GM21447 (cell line): ENCODE results near the gene NEDD4L.

Experiments
- ATAC-seq: cut with Tn5 transposase; IDR thresholded peaks from one replicate; pipeline ENCODE4 v1.9.1; 2021; ENCODE audit not compliant: unreplicated experiment

NEDD4L gene

GRCh38 chr18:58438161-58438957 is 394.3 kb downstream of the NEDD4L start:
- no peak for ATAC-seq

GRCh38 chr18:58438958-58439300 is 394.9 kb downstream of the NEDD4L start:
- ATAC-seq = no peak

- no peak for ATAC-seq
Observed at GRCh38 chr18:58443671-58444070, 399.6 kb downstream of the NEDD4L start.

- ATAC-seq = no peak
Observed at GRCh38 chr18:58446391-58447060, 402.5 kb downstream of the NEDD4L start.

GRCh38 chr18:58447402-58448095 is 403.5 kb downstream of the NEDD4L start:
- ATAC-seq = no peak

- ATAC-seq = no peak
Observed at GRCh38 chr18:58449464-58449863, 405.4 kb downstream of the NEDD4L start.
